HG03354 (cell line): ENCODE data around the gene NMNAT3.
A peak's percentile ranks its signal among the peaks of the same experiment; 100 is the strongest.

Experiments
- ATAC-seq: cut with Tn5 transposase; IDR thresholded peaks from one replicate; pipeline ENCODE4 v1.9.1; 2021; ENCODE audit warnings: mild to moderate bottlenecking; ENCODE audit not compliant: unreplicated experiment, poor library complexity, severe bottlenecking

Gene NMNAT3

GRCh38 chr3:139558351-139559266 is 119.2 kb downstream of the NMNAT3 start:
- no peak for ATAC-seq

GRCh38 chr3:139557041-139557440 is 120.7 kb downstream of the NMNAT3 start:
- ATAC-seq = no peak

DNA sequence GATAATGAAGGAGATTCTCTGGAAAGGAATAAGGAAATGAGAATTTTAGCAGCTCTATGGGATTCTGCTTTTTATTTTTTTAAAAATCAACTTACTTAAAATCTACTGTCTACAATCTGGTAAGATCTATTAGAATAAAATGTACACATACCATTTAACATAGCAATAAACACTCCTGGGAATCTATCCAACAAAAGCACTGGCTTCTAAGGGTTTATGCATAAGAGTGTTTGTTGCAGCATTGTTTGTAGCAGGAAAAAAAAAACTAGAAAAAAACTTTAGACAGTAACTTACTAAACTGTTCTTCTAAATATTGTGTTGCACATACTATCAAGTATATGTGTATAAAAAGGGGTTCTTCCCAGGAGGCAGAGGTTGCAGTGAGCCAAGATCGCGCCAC is 122.5 kb downstream of the NMNAT3 start:
- ATAC-seq = no peak

GRCh38 chr3:139554628-139555027 is 123.1 kb downstream of the NMNAT3 start:
- no peak for ATAC-seq

DNA sequence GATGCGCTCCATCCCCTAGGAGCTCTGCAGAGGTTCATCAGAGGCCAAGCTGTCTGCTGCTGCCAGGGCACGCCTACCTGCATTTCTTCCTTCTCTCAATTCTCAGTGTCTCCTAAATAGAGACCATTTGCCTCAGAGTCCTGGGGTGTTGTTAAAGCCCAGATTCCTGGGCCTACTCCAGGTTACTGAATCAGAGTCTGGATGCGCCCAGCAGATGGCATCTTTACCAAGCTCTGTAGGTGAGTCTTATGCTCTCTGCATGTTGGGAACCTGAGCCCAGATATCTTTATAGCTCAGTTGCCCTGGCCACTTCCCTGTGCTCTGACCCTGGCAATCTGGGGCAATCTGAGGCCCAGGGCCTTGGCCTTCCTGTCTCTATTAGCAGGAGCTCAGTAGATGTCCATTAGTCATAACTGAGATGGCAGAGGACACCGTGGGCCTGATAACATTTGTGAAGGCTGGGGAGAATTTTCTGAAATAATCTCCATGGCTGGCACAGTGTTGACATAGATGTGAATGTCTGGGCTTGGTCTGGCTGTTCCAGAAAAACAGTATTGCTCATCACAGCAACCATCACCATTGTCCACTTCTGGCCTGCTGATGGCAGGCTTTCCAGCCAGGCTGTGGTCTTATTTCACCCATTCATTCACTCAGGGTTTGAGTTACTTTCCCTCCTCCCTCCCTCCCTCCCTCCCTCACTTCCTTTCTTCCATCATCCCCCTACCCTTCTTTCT is 125.0 kb downstream of the NMNAT3 start:
- ATAC-seq = no peak

- ATAC-seq = no peak
These were observed 129.0 kb downstream of the NMNAT3 start for GRCh38 chr3:139548801-139549200.

- no peak for ATAC-seq
These were observed 130.1 kb downstream of the NMNAT3 start for GRCh38 chr3:139547666-139548065.

DNA sequence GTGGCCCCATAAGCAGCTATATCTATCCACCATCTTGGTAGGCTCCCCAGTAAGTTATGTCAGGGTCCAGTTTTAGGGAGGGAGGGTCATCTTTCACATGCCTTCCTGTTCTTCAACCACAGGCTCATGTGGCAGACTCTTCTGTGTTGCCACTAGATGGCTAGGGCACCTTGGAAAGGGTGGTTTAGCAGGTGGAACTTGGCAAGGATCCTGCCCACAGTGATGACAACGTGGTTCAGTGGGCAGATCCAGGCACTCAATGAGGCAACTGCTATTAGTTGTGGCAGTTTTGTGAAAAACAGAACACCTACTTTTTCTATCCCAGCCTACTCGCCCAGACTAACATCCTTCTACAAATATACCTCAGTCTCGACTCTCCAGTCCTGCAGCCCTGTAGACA is 131.0 kb downstream of the NMNAT3 start:
- no peak for ATAC-seq

GRCh38 chr3:139541532-139542288 is 136.1 kb downstream of the NMNAT3 start:
- ATAC-seq = no peak

DNA sequence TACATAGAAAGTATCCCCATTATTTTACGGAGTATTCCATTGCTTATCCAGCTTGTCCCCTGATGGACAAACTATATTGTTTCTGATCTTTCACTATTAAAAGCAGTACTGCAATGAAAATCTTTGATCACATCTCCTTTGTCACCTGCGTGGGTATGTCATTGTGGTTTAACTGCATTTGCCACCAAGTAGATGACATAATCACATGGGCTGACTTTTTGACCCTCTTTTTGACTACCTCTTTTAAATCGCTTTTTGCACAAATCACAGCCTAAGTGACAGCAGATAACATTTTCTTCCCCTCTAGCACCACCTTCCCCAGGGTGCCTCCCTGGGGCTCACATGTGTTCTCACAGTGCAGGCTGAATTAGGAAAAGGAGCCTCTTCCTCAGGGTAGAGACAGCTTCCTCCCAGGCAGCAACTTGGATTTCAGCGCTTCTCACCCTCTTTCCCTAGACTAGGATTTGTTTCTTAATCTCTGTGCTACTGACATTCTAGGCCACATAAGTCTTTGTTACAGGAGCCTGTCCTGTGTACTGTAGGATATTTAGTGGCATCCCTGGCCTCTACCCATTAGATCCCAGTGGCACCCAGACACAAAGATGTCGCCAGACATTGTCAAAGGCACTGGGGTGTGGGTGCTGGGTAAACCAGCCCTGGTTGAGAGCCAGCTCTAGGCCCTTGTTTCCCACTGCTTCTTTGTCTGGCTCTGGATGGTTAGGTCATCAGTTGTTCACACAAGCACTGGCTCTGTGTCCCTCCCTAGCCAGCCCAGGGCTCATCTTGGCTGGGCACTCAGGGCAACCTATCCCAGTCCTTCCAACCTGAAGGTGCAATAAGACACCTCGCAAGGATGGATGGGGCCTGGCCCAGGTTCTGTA is 136.9 kb downstream of the NMNAT3 start:
- no peak for ATAC-seq

- ATAC-seq = no peak
These were observed 139.0 kb downstream of the NMNAT3 start for GRCh38 chr3:139538733-139539132.

DNA sequence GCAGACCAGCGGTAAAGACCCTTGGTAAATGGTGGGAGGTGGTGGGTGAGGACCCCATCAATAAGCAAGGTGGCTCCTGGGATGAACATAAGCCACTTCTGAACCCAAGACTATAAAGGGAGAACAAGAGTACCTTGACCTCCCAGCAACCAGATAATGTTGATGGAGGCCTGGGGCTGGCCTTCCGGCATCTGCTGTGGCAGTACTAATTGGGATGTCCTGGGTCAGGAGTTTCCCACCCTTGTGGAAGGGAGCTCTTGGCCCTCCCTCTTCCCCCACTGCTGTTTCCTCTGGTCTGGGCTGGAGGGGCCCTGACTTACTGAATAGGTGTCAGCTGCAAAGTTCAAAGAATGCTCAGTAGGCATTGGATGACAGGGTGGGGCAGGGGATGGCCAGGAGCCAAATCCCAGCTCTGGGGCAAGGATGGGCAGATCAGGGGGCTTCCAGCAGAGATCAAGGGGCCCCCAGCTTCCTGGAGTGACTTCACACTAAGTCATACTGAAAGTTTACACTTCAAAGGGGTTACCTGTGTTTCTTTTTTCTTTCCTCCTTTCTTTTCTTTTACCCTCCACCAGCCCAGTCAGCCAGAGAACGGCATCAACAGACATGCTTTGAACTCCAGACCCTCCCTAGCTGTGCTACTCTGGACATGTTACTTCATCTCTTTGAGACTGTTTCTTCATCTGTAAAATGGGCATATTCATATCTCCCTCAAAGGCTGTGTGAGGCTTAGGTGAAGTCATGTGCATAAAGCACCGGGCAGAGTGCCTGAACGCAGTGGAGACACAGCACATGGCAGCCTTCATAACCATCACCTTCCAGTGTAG is 139.8 kb downstream of the NMNAT3 start:
- no peak for ATAC-seq

DNA sequence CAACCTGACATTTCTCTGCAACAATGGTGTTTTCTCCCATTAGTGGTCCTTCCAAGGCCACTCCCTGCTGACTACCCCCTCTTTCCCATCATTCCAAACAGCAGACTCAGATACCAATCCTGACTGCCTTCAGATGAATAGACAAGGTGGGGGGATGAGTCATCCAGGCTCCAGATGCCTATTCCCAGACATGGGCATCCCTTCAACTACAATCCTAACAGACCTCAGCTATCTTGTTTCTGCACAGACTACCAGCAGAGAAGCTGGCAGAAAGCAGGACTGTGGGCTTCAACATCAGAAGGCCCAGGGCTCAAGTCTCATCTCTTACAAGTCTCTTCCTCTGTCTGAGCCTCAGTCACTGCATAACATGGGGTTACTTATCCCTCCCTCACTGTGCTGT is 140.4 kb downstream of the NMNAT3 start:
- no peak for ATAC-seq

DNA sequence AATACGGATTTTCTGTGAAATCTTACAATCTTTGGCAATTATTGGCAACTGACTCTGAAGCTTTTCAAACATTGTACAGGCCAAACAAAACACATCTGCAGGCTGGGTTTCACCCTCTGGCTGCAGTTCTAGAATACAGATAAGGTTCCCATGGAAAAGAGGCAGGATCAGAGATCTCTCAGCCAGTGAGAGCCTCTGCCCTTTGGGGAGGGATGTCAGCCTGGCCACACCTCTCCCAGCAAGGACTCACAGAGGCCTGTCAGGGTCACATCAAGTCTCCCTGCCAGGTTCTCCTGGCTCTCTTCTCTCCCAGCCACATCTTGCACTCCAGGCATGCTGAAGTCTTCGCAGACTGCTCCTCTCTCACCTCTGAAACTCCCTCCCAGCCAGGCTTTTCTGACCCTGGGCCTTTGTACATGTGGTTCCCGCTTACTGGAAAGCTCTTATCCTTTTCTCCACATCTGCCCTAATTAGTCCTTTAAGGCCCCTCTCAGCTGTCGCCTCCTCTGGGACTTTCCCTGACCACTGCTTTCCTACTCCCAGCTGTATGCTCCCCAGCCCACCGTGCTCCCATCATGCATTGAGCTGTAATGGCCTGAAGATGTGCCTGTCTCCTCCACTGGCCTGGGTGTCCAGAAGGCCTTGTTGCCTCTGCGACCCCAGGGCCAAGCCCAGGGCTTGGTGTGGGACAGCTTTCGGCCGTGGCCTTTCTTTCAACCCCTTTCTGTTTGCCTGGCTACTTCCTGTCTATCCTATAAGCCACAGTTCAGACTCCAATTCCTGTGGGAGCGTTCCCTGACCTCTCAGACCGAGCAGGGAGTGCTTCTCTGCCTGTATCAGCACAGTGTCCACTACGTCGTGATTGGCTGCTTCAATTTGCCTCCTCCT is 142.5 kb downstream of the NMNAT3 start:
- ATAC-seq = no peak

DNA sequence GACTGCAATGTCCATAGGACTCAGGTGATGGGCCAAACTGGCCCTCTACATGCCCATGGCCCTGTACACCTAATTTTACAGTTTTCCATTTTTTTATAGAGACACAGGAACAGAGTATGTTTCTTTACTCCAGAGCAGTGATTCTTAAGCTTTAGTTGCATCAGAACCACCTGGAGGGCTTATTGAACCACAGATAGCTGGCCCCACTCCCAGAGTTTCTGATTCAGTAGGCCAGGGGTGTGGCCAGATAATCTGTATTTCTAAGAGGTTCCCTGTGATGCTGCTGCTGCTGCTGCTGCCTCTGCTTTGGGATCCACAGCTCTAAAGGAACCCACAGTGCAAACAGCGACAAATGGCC is 143.3 kb downstream of the NMNAT3 start:
- peak; percentile 51 for ATAC-seq

DNA sequence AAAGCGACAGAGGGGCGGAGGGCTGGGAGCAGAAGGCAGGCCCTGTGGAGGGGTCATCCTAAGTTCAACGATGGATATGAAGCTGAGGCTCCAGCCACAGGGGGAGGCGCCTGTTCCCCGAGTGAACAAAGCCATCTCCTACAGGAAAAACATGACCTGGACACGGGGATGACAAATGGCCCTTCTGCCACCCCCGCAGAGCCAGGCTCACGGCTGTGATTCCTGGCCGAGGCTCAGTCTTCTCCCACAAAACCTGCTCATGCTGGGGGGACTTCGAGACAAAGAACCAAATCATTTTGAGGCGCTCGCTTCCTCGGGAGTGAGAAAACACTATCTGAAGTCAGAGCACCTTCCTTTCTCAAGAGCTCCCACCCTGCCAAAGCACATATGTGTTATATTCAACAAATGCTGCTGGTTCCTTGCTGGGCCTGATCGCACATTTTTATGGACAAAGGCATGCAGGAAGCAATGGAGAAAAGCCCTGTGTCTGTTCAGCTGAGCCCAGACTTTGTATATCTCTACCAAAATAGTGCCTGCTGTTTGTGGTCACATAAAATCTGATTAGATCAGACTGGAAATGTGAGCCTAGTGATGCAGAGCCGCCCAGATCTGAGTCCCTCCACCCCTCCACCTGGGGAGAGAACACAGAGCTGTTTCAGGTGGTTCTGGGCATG is 143.9 kb downstream of the NMNAT3 start:
- ATAC-seq = peak; percentile 41

- no peak for ATAC-seq
These were observed 144.8 kb downstream of the NMNAT3 start for GRCh38 chr3:139532976-139533375.
